ENCODE data around the gene CFAP70.

- TF ChIP-seq CTCF (IDR thresholded peaks at IDR 0.05) (no peak), POLR2A (IDR thresholded peaks at IDR 0.05) (no peak), POLR2AphosphoS5 (IDR thresholded peaks at IDR 0.05; ENCODE audit: insufficient read depth in 1 of 2, low read depth in 1 of 2) (no peak)
Observed at GRCh38 chr10:73225518-73225917, 133.1 kb downstream of the CFAP70 start.
